ENCODE measurements around the gene FAXDC2. TPM values are rescaled to one million over a fixed set of nuclear protein-coding genes. Genes with fewer than 3 reads are reported as not detected.

Gene FAXDC2
- total RNA-seq, 1 experiment from 2014 or later = 0.39 TPM

DNA sequence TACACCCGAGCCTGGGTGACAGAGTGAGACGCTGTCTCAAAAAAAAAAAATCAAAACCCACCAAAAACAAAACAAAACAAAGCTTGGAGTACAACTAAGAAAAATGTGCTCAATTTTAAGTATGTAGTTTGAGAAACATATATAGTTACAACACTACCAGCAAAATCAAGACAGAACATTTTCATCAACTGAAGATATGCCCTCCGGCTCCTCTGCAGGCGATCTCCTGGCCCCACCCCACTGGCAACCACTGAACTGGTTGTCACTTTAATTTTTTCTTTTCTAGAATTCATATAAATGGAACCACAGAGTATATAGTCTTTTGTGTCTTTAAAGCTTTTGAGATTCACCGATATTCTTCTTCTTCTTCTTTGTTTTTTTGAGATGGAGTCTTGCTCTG is 43.0 kb upstream of the FAXDC2 start:
- H3K36me3 ChIP-seq (ENCODE audit: control insufficient read depth, insufficient read depth, low read length) = peaks cover 19% of the 10 kb centered on the region
- BruUV-seq (replicated peaks) = no TSS peak
- ChIA-PET CTCF (no interaction called here), POLR2A (no interaction called here)
- no peaks in the 10 kb centered on the region for H3K27me3 ChIP-seq (ENCODE audit: control insufficient read depth, insufficient read depth, low read length)
- no peaks in the 10 kb centered on the region for H3K4me1 ChIP-seq (ENCODE audit: control insufficient read depth, insufficient read depth, low read length)
- in situ Hi-C loops (cut with HindIII; ENCODE audit: low pct_unique_long_range_greater_than_20kb, low sequenced_read_pairs) = no loop called here
- TF ChIP-seq, protein P1, sequence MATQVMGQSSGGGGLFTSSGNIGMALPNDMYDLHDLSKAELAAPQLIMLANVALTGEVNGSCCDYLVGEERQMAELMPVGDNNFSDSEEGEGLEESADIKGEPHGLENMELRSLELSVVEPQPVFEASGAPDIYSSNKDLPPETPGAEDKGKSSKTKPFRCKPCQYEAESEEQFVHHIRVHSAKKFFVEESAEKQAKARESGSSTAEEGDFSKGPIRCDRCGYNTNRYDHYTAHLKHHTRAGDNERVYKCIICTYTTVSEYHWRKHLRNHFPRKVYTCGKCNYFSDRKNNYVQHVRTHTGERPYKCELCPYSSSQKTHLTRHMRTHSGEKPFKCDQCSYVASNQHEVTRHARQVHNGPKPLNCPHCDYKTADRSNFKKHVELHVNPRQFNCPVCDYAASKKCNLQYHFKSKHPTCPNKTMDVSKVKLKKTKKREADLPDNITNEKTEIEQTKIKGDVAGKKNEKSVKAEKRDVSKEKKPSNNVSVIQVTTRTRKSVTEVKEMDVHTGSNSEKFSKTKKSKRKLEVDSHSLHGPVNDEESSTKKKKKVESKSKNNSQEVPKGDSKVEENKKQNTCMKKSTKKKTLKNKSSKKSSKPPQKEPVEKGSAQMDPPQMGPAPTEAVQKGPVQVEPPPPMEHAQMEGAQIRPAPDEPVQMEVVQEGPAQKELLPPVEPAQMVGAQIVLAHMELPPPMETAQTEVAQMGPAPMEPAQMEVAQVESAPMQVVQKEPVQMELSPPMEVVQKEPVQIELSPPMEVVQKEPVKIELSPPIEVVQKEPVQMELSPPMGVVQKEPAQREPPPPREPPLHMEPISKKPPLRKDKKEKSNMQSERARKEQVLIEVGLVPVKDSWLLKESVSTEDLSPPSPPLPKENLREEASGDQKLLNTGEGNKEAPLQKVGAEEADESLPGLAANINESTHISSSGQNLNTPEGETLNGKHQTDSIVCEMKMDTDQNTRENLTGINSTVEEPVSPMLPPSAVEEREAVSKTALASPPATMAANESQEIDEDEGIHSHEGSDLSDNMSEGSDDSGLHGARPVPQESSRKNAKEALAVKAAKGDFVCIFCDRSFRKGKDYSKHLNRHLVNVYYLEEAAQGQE (IDR thresholded peaks at IDR 0.05; ENCODE audit: insufficient read depth in 1 of 2, low read depth in 2 of 2, low read length in 1 of 2) = no peak
- TF ChIP-seq CTCF (IDR thresholded peaks at IDR 0.05) = no peak
- TF ChIP-seq SIN3A (IDR thresholded peaks at IDR 0.05; ENCODE audit: borderline replicate concordance, insufficient read depth, low read depth, low read length) = no peak
- TF ChIP-seq TCF7L2 (IDR thresholded peaks at IDR 0.05; ENCODE audit: low read depth, low read length) = no peak
- no peak for TF ChIP-seq POLR2AphosphoS5 (IDR thresholded peaks at IDR 0.05; ENCODE audit: low read depth, low read length)
- no peaks in the 10 kb centered on the region for H3K9me3 ChIP-seq (ENCODE audit: control insufficient read depth, insufficient read depth, low read depth, low read length)
- no peak for DNase-seq (ENCODE audit: low read depth, low spot score)
- no peak overlapping the region for H3K27ac ChIP-seq (ENCODE audit: low read length)
- no peak for ATAC-seq
- intact Hi-C loops (cut with micrococcal nuclease; ENCODE audit: unreplicated experiment) = no loop called here
- no peak overlapping the region for H3K4me3 ChIP-seq (ENCODE audit: low read depth in 2 of 2, low read length in 2 of 2)

GRCh38 chr5:154892369-154892771 is 42.0 kb upstream of the FAXDC2 start:
- peaks cover 5% of the 10 kb centered on the region; the same call in 1 of the 2 replicates for H3K9me3 ChIP-seq (ENCODE audit: control insufficient read depth, insufficient read depth, low read depth, low read length)
- CTCF ChIA-PET = no interaction called here
- TF ChIP-seq POLR2AphosphoS5 (IDR thresholded peaks at IDR 0.05; ENCODE audit: low read depth, low read length) (no peak), SIN3A (IDR thresholded peaks at IDR 0.05; ENCODE audit: borderline replicate concordance, insufficient read depth, low read depth, low read length) (no peak), CTCF (IDR thresholded peaks at IDR 0.05) (no peak), TCF7L2 (IDR thresholded peaks at IDR 0.05; ENCODE audit: low read depth, low read length) (no peak)
- TF ChIP-seq, protein P1 (IDR thresholded peaks at IDR 0.05; ENCODE audit: insufficient read depth in 1 of 2, low read depth in 2 of 2, low read length in 1 of 2) = no peak
- DNase-seq (ENCODE audit: low read depth, low spot score) (no peak), ATAC-seq (no peak)
- no peak overlapping the region for H3K27ac ChIP-seq (ENCODE audit: low read length)
- BruUV-seq (replicated peaks) = no TSS peak
- POLR2A ChIA-PET = no interaction called here
- H3K36me3 ChIP-seq (ENCODE audit: control insufficient read depth, insufficient read depth, low read length) = peaks cover 26% of the 10 kb centered on the region
- intact Hi-C loops (cut with micrococcal nuclease; ENCODE audit: unreplicated experiment) = no loop called here
- no peaks in the 10 kb centered on the region for H3K4me1 ChIP-seq (ENCODE audit: control insufficient read depth, insufficient read depth, low read length)
- in situ Hi-C loops (cut with HindIII; ENCODE audit: low pct_unique_long_range_greater_than_20kb, low sequenced_read_pairs) = no loop called here
- H3K4me3 ChIP-seq (ENCODE audit: low read depth in 2 of 2, low read length in 2 of 2) = no peak overlapping the region
- no peaks in the 10 kb centered on the region for H3K27me3 ChIP-seq (ENCODE audit: control insufficient read depth, insufficient read depth, low read length)
